HG03095 (cell line): Measurements from ENCODE around the gene MAOB.

ENCODE experiments used
- ATAC-seq: cut with Tn5 transposase; IDR thresholded peaks from one replicate; pipeline ENCODE4 v1.9.1; 2021; ENCODE audit warnings: moderate library complexity; ENCODE audit not compliant: unreplicated experiment

MAOB gene

GRCh38 chrX:43718081-43718480, 164.2 kb downstream of the MAOB start:
- ATAC-seq, result no peak

GRCh38 chrX:43717161-43717560, 165.1 kb downstream of the MAOB start:
- no peak for ATAC-seq

- ATAC-seq, result no peak
These were observed 165.6 kb downstream of the MAOB start for GRCh38 chrX:43716696-43717095.
